ENCODE data around the gene GRB7. TPM values are rescaled to one million over a fixed set of nuclear protein-coding genes. Genes with fewer than 3 reads are reported as not detected.

The GRB7 gene
- polyA plus RNA-seq, 1 donor (not counting 4 experiments of a cell fraction or from before 2014, with no cell fraction given) = 4.2 TPM

DNA sequence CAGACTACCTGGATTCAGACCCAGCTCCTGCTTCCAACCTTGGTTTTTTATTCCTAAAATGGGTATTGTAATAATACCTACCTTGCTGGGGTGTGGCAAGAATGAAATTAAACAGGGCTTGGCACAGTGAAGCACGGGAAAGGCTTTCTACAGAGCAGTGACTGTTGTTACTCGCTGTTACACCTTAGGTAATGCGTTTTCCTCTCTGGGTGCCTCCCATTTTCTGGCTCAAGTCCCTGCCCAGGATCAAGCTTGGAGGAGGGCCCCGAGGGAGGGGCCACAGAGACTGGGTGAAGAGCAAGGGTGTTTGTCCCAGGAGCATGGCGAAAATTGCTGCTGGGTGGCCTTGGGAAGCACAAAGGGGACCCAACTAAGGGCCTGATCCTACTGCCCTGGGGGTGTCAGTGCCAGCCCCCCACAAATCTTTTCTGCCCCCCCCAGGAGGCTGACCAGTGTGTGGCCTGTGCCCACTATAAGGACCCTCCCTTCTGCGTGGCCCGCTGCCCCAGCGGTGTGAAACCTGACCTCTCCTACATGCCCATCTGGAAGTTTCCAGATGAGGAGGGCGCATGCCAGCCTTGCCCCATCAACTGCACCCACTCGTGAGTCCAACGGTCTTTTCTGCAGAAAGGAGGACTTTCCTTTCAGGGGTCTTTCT is 20.7 kb upstream of the GRB7 start:
- Histone ChIP-seq H3K9me1 (ENCODE audit: control insufficient read depth, extremely low read depth, insufficient read depth, low read length) (no peaks in the 10 kb centered on the region), H3K36me3 (ENCODE audit: control insufficient read depth in 2 of 2, extremely low read depth in 1 of 2, insufficient read depth in 2 of 2, low read length in 2 of 2) (peaks cover 20 to 24% of the 10 kb centered on the region in 2 experiments), H2AFZ (ENCODE audit: control insufficient read depth, low read length) (no peak overlapping the region), H4K20me1 (ENCODE audit: control insufficient read depth, extremely low read depth, insufficient read depth, low read length) (no peaks in the 10 kb centered on the region), H3K79me2 (ENCODE audit: control insufficient read depth, insufficient read depth, low read length) (no peaks in the 10 kb centered on the region), H3K9me3 (ENCODE audit: control insufficient read depth, low read depth, low read length) (no peaks in the 10 kb centered on the region), H3K27ac (ENCODE audit: control insufficient read depth, insufficient read depth, low read length) (peak overlapping the region; percentile 46), H3K27me3 (ENCODE audit: control insufficient read depth, extremely low read depth, insufficient read depth, low read length) (no peaks in the 10 kb centered on the region), H3K9ac (ENCODE audit: control insufficient read depth, extremely low read depth, insufficient read depth, low read length) (peak overlapping the region; percentile 26), H3K4me2 (ENCODE audit: control insufficient read depth, extremely low read depth, insufficient read depth, low read depth, low read length) (no peak overlapping the region), H3K4me3 (ENCODE audit: control insufficient read depth in 2 of 3, extremely low read depth in 1 of 3, insufficient read depth in 2 of 3, low read depth in 1 of 3, low read length in 3 of 3) (no peak overlapping the region), H3K4me1 (ENCODE audit: control insufficient read depth, extremely low read depth, insufficient read depth, low read length) (peaks cover 10% of the 10 kb centered on the region)
- FAIRE-seq (peak; percentile 65), DNase-seq (ENCODE audit: low read depth, low spot score) (no peak)
- TF ChIP-seq, protein P1, sequence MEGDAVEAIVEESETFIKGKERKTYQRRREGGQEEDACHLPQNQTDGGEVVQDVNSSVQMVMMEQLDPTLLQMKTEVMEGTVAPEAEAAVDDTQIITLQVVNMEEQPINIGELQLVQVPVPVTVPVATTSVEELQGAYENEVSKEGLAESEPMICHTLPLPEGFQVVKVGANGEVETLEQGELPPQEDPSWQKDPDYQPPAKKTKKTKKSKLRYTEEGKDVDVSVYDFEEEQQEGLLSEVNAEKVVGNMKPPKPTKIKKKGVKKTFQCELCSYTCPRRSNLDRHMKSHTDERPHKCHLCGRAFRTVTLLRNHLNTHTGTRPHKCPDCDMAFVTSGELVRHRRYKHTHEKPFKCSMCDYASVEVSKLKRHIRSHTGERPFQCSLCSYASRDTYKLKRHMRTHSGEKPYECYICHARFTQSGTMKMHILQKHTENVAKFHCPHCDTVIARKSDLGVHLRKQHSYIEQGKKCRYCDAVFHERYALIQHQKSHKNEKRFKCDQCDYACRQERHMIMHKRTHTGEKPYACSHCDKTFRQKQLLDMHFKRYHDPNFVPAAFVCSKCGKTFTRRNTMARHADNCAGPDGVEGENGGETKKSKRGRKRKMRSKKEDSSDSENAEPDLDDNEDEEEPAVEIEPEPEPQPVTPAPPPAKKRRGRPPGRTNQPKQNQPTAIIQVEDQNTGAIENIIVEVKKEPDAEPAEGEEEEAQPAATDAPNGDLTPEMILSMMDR (optimal IDR thresholded peaks at IDR 0.05 in 1 of 3, IDR thresholded peaks at IDR 0.05 in 1 of 3, conservative IDR thresholded peaks at IDR 0.05 in 1 of 3; ENCODE audit: extremely low read depth in 1 of 3, insufficient read depth in 2 of 3, low read length in 3 of 3) = no peak
- no peak for TF ChIP-seq EZH2 (IDR thresholded peaks at IDR 0.05; ENCODE audit: low read length)
- dilution Hi-C loops (cut with MboI; ENCODE audit: extremely low pct_ligation_motif_present, low sequenced_read_pairs) = no loop called here

DNA sequence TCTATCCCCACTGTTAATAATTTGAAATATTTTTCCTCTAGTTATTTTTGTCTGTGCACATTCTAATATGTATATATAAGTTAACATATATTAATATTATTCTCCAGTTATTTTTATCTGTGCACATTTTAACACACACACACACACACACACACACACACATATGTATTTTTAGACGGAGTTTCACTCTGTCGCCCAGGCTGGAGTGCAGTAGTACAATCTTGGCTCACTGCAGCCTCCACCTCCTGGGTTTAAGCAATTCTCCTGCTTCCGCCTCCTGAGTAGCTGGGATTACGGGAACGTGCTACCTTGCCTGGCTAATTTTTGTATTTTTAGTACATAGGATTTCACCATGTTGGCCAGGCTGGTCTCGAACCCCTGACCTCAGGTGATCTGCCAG is 20.1 kb upstream of the GRB7 start:
- Histone ChIP-seq H3K36me3 (ENCODE audit: control insufficient read depth in 2 of 2, extremely low read depth in 1 of 2, insufficient read depth in 2 of 2, low read length in 2 of 2) (peaks cover 15 to 22% of the 10 kb centered on the region in 2 experiments), H3K9me1 (ENCODE audit: control insufficient read depth, extremely low read depth, insufficient read depth, low read length) (no peaks in the 10 kb centered on the region), H3K27ac (ENCODE audit: control insufficient read depth, insufficient read depth, low read length) (no peak overlapping the region), H2AFZ (ENCODE audit: control insufficient read depth, low read length) (no peak overlapping the region), H3K9me3 (ENCODE audit: control insufficient read depth, low read depth, low read length) (no peaks in the 10 kb centered on the region), H3K9ac (ENCODE audit: control insufficient read depth, extremely low read depth, insufficient read depth, low read length) (no peak overlapping the region), H3K27me3 (ENCODE audit: control insufficient read depth, extremely low read depth, insufficient read depth, low read length) (no peaks in the 10 kb centered on the region), H4K20me1 (ENCODE audit: control insufficient read depth, extremely low read depth, insufficient read depth, low read length) (no peaks in the 10 kb centered on the region), H3K4me2 (ENCODE audit: control insufficient read depth, extremely low read depth, insufficient read depth, low read depth, low read length) (no peak overlapping the region), H3K4me3 (ENCODE audit: control insufficient read depth in 2 of 3, extremely low read depth in 1 of 3, insufficient read depth in 2 of 3, low read depth in 1 of 3, low read length in 3 of 3) (no peak overlapping the region), H3K79me2 (ENCODE audit: control insufficient read depth, insufficient read depth, low read length) (no peaks in the 10 kb centered on the region), H3K4me1 (ENCODE audit: control insufficient read depth, extremely low read depth, insufficient read depth, low read length) (peaks cover 10% of the 10 kb centered on the region)
- TF ChIP-seq, protein P1 (optimal IDR thresholded peaks at IDR 0.05 in 1 of 3, IDR thresholded peaks at IDR 0.05 in 1 of 3, conservative IDR thresholded peaks at IDR 0.05 in 1 of 3; ENCODE audit: extremely low read depth in 1 of 3, insufficient read depth in 2 of 3, low read length in 3 of 3) = no peak
- TF ChIP-seq EZH2 (IDR thresholded peaks at IDR 0.05; ENCODE audit: low read length) = no peak
- dilution Hi-C loops (cut with MboI; ENCODE audit: extremely low pct_ligation_motif_present, low sequenced_read_pairs) = no loop called here
- DNase-seq (ENCODE audit: low read depth, low spot score) = no peak
- no peak for FAIRE-seq
